Endothelial cell of umbilical vein (primary cell): Measurements from ENCODE around the gene VRK2.
A peak's percentile ranks its signal among the peaks of the same experiment; 100 is the strongest.

Experiments used
- CTCF ChIP-seq, 2 donors: IDR thresholded peaks; 1 replicate in 1 of 2; 2 replicates in 1 of 2; pipeline ENCODE4 v1.5.1; 2011; ENCODE audit warnings: low read length in 2 of 2, mild to moderate bottlenecking in 2 of 2, moderate library complexity in 2 of 2, control low read depth in 1 of 2, inconsistent platforms in 1 of 2, low read depth in 1 of 2; ENCODE audit not compliant: insufficient read depth in 1 of 2; ENCODE audit errors: extremely low read depth in 1 of 2
- EZH2 ChIP-seq: IDR thresholded peaks from 2 replicates; pipeline ENCODE4 v1.6.1; 2012; ENCODE audit warnings: borderline replicate concordance, low read depth, mild to moderate bottlenecking, moderate library complexity, low read length, inconsistent platforms; ENCODE audit not compliant: severe bottlenecking
- FOS ChIP-seq: IDR thresholded peaks from 2 replicates; pipeline ENCODE4 v1.6.1; 2011; ENCODE audit warnings: mild to moderate bottlenecking, low read length, moderate library complexity, borderline replicate concordance; ENCODE audit not compliant: insufficient read depth
- GATA2 ChIP-seq: IDR thresholded peaks from 2 replicates; pipeline ENCODE4 v1.7.0; 2011; ENCODE audit warnings: low read depth, mild to moderate bottlenecking, moderate library complexity, mixed read lengths, low read length; ENCODE audit not compliant: insufficient read length, insufficient read depth
- JUN ChIP-seq: IDR thresholded peaks from 2 replicates; pipeline ENCODE4 v1.6.1; 2011; ENCODE audit warnings: borderline replicate concordance, low read depth; ENCODE audit not compliant: insufficient read length, insufficient read depth
- MAX ChIP-seq: IDR thresholded peaks from 2 replicates; pipeline ENCODE4 v1.6.1; 2011; ENCODE audit not compliant: insufficient read depth, insufficient read length
- MYC ChIP-seq: IDR thresholded peaks from one replicate; pipeline ENCODE4 v1.6.1; 2011; ENCODE audit warnings: mild to moderate bottlenecking, low read depth, low read length
- POLR2A ChIP-seq: IDR thresholded peaks from 2 replicates; pipeline ENCODE4 v1.6.1; 2012; ENCODE audit warnings: low read depth, mild to moderate bottlenecking, control low read depth, low read length
- POLR2AphosphoS5 ChIP-seq: IDR thresholded peaks from 2 replicates; pipeline ENCODE4 v1.6.1; 2012; ENCODE audit warnings: low read depth, mild to moderate bottlenecking, control low read depth, low read length, moderate library complexity; ENCODE audit not compliant: insufficient read depth

- TF ChIP-seq MYC (no peak), CTCF (IDR thresholded peaks at IDR 0.05; ENCODE audit: extremely low read depth in 1 of 2, insufficient read depth in 1 of 2, low read depth in 1 of 2, low read length in 2 of 2) (no peak), POLR2A (no peak), POLR2AphosphoS5 (peak; percentile 46), EZH2 (no peak), GATA2 (peak; percentile 35), MAX (no peak), FOS (peak; percentile 97), JUN (peak; percentile 97)
Measured at GRCh38 chr2:58042486-58042970, 4.1 kb upstream of the VRK2 start.
